Ascending aorta (tissue), 2 donors: ENCODE results near the gene IL4R. TPM values are rescaled to one million over a fixed set of nuclear protein-coding genes. Genes with fewer than 3 reads are reported as not detected.
A peak's percentile ranks its signal among the peaks of the same experiment; 100 is the strongest.
"Not testable (repeated sequence)": the region's sequence is repeated elsewhere in the genome, so short reads cannot be mapped to it uniquely, and the experiment has no call there.

Experiments
- DNase-seq, 2 donors: peaks; one replicate each; pipeline ENCODE4 v3.0.0-alpha.2; 2019; ENCODE audit warnings: low spot score in 2 of 2
- H3K27ac ChIP-seq, 2 donors: fragments of 200-600 bp; sonication (generic); one replicate each; pipeline ENCODE4 v1.5.1; 2016 to 2017; ENCODE audit warnings: mild to moderate bottlenecking in 1 of 2
- H3K27me3 ChIP-seq: fragments of 200-600 bp; sonication (generic); one replicate; pipeline ENCODE4 v1.5.1; 2017
- H3K36me3 ChIP-seq, 2 donors: fragments of 200-600 bp; sonication (generic); one replicate each; pipeline ENCODE4 v1.5.1; 2016
- H3K4me1 ChIP-seq, 2 donors: fragments of 200-600 bp; sonication (generic); one replicate each; pipeline ENCODE4 v1.5.1; 2016 to 2017; ENCODE audit warnings: mild to moderate bottlenecking in 1 of 2
- H3K4me3 ChIP-seq, 2 donors: fragments of 200-600 bp; sonication (generic); one replicate each; pipeline ENCODE4 v1.5.1; 2016 to 2017; ENCODE audit warnings: mild to moderate bottlenecking in 1 of 2
- H3K9me3 ChIP-seq, 2 donors: fragments of 200-600 bp; sonication (generic); one replicate each; pipeline ENCODE4 v1.5.1; 2016
- CTCF ChIP-seq, 3 experiments: fragments of 200-600 bp in 2 of 3; fragments of 450-650 bp in 1 of 3; sonication (generic) in 2 of 3; IDR thresholded peaks; one replicate each; pipeline ENCODE4 v1.5.1; 2016 to 2019; ENCODE audit warnings: antibody characterized with exemption in 3 of 3, mild to moderate bottlenecking in 1 of 3, moderate library complexity in 1 of 3
- intact Hi-C: fragments of 100-400 bp; cut with DNase I; formaldehyde crosslinking; loops from one replicate; pipeline ENCODE4 v1.15.1; 2023
- total RNA-seq: library from RNA; depleted of rRNA; stranded (reverse); fragments of >200 nt; gene quantifications from one replicate; pipeline ENCODE4 v1.1.0, GENCODE V29; 2016

Gene IL4R
- total RNA-seq, 1 donor from 2014 or later: 88.7 TPM

DNA sequence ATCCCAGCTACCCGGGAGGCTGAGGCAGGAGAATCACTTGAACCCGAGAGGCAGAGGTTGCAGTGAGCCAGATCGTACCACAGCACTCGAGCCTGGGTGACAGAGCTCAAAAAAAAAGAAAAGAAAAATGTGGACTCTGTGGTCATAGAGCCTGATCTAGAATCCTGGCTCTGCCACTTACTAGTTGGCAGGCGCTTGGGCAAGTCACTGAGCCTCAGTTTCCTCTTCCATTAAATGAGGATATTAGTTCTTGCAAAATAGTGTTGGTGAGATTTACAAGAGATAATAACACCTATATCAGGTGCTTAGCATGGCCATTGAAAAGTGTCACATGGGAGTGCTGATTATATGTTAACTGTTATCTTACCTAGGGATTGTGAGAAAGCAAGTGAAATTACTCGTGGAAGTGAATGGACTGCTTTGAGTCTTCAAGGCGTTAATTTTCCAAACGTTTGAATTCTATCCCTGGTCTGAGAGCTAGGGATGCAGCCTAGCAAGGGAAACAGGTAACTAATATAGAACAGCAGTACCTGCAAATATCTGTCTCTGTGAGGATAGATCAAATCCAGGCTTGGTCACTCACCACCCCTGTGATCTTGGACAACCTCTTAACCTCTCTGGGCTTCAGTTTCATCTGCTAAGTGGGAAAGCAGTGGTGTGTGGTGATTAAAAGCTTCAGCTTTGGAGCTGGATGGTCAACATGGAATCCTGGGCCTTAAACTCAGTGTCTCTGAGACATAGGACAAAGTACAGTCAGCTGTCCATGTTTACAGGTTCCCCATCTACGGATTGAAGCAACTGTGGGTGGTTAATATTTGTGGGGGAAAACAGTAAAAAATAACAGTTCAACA lies 44.2 kb upstream of the IL4R start:
- Histone ChIP-seq H3K27me3 (no peaks in the 10 kb centered on the region), H3K4me1 (peaks cover 0 to 7% of the 10 kb centered on the region in 2 donors), H3K4me3 (peak overlapping the region; percentile 88 to 97), H3K27ac (no peak overlapping the region), H3K9me3 (no peaks in the 10 kb centered on the region), H3K36me3 (no peaks in the 10 kb centered on the region)
- no peak for TF ChIP-seq CTCF (IDR thresholded peaks at IDR 0.05)
- no peak for DNase-seq
- intact Hi-C loops: loop anchor here (5.0 kb wide), 1 partner anchor 32 kb away; no protein-coding TSS in a partner anchor

DNA sequence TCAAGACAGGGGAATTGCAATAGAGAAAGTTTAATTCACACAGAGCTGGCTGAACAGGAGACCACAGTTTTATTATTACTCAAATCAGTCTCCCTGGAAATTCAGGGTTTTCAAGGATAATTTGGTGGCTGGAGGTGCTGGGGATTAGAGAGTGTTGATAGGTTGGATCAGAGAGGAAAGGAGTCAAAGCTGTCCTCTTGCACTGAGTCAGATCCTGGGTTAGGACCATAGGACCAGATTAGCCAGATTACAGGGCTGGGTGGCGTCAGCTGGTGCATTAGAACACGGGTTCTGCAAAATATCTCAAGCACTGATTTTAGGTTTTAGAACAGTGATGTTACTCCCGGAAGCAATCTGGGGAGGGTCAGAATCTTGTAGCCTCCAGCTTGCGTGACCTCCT lies 43.4 kb upstream of the IL4R start:
- TF ChIP-seq CTCF (IDR thresholded peaks at IDR 0.05): no peak
- H3K9me3 ChIP-seq: no peaks in the 10 kb centered on the region
- no peaks in the 10 kb centered on the region for H3K36me3 ChIP-seq
- intact Hi-C loops: loop anchor here (5.0 kb wide), 1 partner anchor 33 kb away; no protein-coding TSS in a partner anchor
- H3K4me3 ChIP-seq: no peak overlapping the region
- no peak overlapping the region for H3K27ac ChIP-seq
- DNase-seq: no peak
- no peaks in the 10 kb centered on the region for H3K27me3 ChIP-seq
- H3K4me1 ChIP-seq: peaks cover 0 to 7% of the 10 kb centered on the region in 2 donors

DNA sequence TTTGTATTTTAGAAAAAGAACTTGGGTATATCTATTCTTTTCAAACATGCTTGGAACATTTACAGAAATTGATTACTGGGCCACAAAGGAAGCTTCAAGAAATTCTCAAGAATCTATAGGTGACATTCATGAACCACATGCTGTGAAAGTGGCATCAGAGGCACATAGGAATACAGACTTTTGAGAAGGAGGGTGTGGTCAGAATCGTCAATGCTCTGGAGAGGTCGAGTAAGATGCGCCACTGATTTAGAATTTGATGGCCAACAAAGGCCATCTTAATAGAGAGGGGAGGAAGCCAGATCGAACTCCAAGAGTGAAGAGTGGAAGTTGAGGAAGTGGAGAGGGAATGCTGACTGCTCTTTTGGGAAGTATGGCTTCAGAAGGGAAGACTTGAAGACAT lies 41.7 kb upstream of the IL4R start:
- Histone ChIP-seq H3K27me3 (no peaks in the 10 kb centered on the region), H3K9me3 (no peaks in the 10 kb centered on the region), H3K4me3 (no peak overlapping the region), H3K4me1 (peaks cover 0 to 7% of the 10 kb centered on the region in 2 donors), H3K27ac (no peak overlapping the region), H3K36me3 (no peaks in the 10 kb centered on the region)
- no peak for TF ChIP-seq CTCF (IDR thresholded peaks at IDR 0.05)
- intact Hi-C loops: loop anchor here (5.0 kb wide), 1 partner anchor 35 kb away; no protein-coding TSS in a partner anchor
- DNase-seq: no peak

DNA sequence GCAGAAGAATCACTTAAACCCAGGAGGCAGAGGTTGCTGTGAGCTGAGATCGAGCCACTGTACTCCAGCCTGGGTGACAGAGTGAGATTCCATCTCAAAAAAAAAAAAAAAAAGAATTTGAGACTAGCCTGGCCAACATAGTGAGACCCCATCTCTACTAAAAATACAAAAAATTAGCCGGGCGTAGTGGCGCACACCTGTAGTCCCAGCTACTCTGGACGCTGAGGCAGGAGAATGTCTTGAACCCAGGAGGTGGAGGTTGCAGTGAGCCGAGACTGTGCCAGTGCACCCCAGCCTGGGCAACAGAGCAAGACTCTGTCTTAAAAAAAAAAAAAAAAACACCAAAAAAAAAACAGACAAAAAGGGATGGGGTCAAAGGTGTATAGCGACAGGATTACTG lies 41.1 kb upstream of the IL4R start:
- intact Hi-C loops: loop anchor here (5.0 kb wide), 1 partner anchor 35 kb away; no protein-coding TSS in a partner anchor
- not testable (repeated sequence) for H3K27ac ChIP-seq, H3K36me3 ChIP-seq, H3K4me1 ChIP-seq, H3K4me3 ChIP-seq, DNase-seq, H3K27me3 ChIP-seq, H3K9me3 ChIP-seq

- H3K36me3 ChIP-seq: no peaks in the 10 kb centered on the region
- no peaks in the 10 kb centered on the region for H3K27me3 ChIP-seq
- intact Hi-C loops: loop anchor here (5.0 kb wide), 1 partner anchor 36 kb away; no protein-coding TSS in a partner anchor
- no peak overlapping the region for H3K27ac ChIP-seq
- H3K9me3 ChIP-seq: no peaks in the 10 kb centered on the region
- H3K4me1 ChIP-seq: peaks cover 0 to 7% of the 10 kb centered on the region in 2 donors
- TF ChIP-seq CTCF (IDR thresholded peaks at IDR 0.05): no peak
- no peak overlapping the region for H3K4me3 ChIP-seq
- DNase-seq: no peak
Observed at GRCh38 chr16:27273330-27273669, 40.5 kb upstream of the IL4R start.

- H3K4me1 ChIP-seq: peaks cover 0 to 7% of the 10 kb centered on the region in 2 donors
- no peak overlapping the region for H3K4me3 ChIP-seq
- TF ChIP-seq CTCF (IDR thresholded peaks at IDR 0.05): no peak
- no peak overlapping the region for H3K27ac ChIP-seq
- H3K36me3 ChIP-seq: no peaks in the 10 kb centered on the region
- H3K9me3 ChIP-seq: no peaks in the 10 kb centered on the region
- intact Hi-C loops: loop anchor here (5.0 kb wide), 1 partner anchor 37 kb away; no protein-coding TSS in a partner anchor
- DNase-seq: no peak
- no peaks in the 10 kb centered on the region for H3K27me3 ChIP-seq
Observed at GRCh38 chr16:27273670-27274423, 39.9 kb upstream of the IL4R start.

GRCh38 chr16:27274424-27274874 lies 39.3 kb upstream of the IL4R start:
- H3K4me3 ChIP-seq, DNase-seq, H3K36me3 ChIP-seq, H3K4me1 ChIP-seq, H3K9me3 ChIP-seq, H3K27me3 ChIP-seq, H3K27ac ChIP-seq: not testable (repeated sequence)
- intact Hi-C loops: loop anchor here (5.0 kb wide), 1 partner anchor 37 kb away; no protein-coding TSS in a partner anchor
